SK-N-SH (cell line): Measurements from ENCODE around the gene SLBP.

Source experiments
- EZH2phosphoT487 ChIP-seq: fragments of 200-600 bp; sonication (generic); IDR thresholded peaks from 2 replicates; pipeline ENCODE4 v1.6.1; 2017; ENCODE audit warnings: low read depth, mixed run types, mild to moderate bottlenecking, antibody characterized with exemption, moderate library complexity, borderline replicate concordance
- TF ChIP-seq, protein P1 (sequence below): fragments of 200-600 bp; sonication (generic); IDR thresholded peaks from 2 replicates; pipeline ENCODE4 v1.6.1; 2017; ENCODE audit warnings: antibody characterized with exemption, mild to moderate bottlenecking, moderate library complexity
- TF ChIP-seq, protein P2 (sequence below): IDR thresholded peaks from 2 replicates; pipeline ENCODE4 v1.4.0; 2012; ENCODE audit warnings: low read depth

DNA sequence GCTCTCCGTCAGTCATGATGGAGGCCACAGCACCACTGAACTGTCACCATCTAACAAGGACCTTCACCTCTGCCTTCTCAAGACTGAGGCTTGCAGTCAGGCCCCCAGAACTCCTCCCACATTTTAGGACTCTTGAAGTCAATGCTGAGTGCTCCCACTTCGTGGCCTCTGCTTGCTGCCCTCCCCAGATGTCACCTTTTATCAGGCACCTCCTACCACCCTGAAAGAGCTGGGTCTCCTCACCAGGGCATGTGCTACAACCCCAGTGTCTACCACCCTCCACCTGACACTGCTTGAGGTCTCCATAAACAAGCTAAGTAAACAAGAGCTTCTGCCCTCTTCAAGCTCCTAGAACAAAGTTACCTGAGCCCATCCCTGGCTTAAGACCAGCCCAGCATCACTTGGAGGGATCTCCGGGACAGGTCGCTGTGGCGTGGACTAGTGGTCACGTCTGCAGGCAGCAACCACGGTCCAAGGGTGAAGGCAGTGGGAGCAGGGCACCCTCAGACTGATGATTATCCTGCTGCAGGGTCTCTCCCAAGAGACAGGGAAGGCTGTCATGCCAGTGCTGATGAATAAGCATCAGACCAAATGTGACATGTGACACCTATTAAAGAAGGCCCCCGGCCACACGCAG, 20.3 kb downstream of the SLBP start:
- no peak for TF ChIP-seq EZH2phosphoT487
- TF ChIP-seq, protein P1, sequence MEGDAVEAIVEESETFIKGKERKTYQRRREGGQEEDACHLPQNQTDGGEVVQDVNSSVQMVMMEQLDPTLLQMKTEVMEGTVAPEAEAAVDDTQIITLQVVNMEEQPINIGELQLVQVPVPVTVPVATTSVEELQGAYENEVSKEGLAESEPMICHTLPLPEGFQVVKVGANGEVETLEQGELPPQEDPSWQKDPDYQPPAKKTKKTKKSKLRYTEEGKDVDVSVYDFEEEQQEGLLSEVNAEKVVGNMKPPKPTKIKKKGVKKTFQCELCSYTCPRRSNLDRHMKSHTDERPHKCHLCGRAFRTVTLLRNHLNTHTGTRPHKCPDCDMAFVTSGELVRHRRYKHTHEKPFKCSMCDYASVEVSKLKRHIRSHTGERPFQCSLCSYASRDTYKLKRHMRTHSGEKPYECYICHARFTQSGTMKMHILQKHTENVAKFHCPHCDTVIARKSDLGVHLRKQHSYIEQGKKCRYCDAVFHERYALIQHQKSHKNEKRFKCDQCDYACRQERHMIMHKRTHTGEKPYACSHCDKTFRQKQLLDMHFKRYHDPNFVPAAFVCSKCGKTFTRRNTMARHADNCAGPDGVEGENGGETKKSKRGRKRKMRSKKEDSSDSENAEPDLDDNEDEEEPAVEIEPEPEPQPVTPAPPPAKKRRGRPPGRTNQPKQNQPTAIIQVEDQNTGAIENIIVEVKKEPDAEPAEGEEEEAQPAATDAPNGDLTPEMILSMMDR: no peak
- TF ChIP-seq, protein P2, sequence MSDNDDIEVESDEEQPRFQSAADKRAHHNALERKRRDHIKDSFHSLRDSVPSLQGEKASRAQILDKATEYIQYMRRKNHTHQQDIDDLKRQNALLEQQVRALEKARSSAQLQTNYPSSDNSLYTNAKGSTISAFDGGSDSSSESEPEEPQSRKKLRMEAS: no peak
